NCI-H1930 (cell line): Measurements from ENCODE around the gene TCEAL9.
"Not testable (repeated sequence)": the region's sequence is repeated elsewhere in the genome, so short reads cannot be mapped to it uniquely, and the experiment has no call there.

Experiments
- DNase-seq, 2 experiments: peaks; one replicate each; lab custom pipeline; 2025; lab: John Stamatoyannopoulos, UW

Gene TCEAL9, protein sequence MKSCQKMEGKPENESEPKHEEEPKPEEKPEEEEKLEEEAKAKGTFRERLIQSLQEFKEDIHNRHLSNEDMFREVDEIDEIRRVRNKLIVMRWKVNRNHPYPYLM

DNA sequence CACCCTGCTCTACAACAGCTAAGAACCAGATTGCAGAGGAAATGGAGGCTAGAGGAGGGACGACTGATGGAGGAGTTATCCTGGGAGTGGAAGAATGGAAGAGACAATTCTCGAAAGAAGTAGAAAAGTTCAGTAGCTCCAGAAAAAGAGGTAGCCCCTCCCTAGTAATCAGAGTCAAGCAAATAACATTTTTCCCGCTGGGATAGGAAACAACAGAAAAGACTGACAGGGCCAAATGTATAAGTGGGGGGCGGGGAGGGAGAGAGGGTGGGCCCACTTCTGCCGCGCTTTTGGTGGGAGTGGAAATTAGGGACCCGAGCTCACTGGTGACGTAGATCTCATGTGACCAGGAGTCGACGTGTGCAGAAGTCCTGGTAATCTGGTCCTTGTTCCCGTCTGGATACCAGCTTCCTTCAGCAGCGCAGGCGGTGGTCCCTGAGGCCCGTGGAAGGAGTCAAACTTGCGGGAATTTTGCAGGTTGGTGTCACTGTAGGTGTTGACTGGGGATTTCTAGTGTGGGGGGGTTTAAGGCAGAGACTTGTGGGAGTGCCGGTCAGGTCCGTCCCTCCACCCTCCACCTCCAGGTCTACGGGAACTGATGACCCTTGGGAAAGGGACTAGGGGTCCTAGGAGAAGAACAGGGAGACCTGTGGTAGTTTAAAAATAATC, at the start of gene TCEAL9:
TCEAL9 (plus strand) TSS at position 377 of the 669 bp plus-strand sequence. CDS start 1,179 bp downstream, outside the sequence.
- DNase-seq = peak; percentile 13 to 34

DNA sequence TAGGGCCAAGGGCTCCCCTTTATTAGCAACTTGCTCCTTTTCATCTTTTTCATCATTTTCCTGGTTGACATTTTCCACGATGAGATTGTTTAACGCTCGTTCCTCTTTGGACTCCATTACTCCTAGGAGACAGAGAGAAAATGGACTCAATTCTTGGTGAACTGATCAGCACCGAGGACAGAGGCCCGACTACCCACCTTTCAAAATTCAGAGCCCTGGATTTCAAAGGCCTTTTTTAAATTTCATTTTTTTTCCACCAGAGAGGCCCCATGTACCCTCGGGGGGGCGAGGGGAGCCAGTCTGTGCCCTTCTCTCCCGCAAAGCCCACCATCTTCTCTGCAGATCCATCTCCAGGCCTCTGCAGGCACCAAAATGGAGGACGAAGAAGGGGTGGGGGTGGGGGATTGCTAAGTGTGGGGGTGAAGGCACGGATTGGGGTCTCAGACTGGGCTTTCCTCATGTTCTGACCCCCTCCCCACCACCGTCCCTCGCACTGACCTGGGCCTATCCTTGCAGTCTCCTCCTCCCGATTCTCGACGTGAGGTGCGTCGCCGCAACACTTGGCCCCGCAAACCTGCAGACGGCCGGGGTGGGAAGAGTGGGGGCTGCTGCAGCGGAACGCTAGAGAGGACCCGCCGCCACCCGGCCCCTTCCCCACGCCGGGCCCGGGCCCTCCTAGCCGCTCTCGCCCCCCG, 46.3 kb upstream of the TCEAL9 start:
- no peak for DNase-seq

DNA sequence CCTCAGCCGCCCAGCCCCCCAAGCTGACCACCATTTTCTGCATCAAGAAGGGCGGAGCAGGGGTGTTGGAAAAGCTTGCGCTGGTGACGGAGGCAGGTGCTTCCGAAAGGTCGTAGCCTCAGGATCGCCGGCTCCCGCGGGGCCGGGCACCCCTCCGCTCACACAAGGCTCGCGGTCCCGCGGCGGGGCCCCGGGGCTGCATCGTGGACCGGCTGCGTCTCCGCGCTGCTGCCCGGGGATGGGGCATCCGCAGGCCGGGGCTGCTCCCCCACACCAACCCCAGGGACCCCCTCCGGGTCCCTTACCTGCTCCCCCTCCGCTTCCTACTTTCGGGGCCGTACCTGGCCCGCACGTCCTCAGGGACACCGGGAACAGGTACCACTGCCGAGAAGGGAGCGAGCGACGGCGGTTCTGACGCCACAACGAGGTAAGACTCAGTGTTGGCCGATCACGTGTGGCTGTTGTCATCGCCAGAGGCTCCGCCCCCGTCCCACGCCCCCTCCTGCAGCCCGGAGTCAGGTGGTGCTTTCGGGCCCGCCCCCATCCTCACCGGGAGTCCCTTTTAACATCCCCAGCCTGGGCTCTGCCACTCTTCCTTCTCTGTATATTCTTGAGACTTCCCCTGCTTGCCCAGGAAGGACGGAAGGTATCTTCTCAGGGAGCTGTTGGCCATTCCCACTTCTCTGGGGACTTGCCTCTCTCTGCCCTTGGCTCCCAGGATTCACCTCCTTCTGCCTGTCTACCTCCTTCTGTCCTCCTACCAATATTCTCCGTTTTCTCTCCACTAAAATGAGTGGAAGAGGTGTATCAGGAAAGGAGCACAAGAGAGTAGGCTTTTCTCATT, 45.5 kb upstream of the TCEAL9 start, which contains the start of gene BEX2:
BEX2 (minus strand) TSS at position 436 of the 844 bp plus-strand sequence. CDS start 1,014 bp downstream, outside the sequence.
- peak; percentile 53 to 65 for DNase-seq

DNA sequence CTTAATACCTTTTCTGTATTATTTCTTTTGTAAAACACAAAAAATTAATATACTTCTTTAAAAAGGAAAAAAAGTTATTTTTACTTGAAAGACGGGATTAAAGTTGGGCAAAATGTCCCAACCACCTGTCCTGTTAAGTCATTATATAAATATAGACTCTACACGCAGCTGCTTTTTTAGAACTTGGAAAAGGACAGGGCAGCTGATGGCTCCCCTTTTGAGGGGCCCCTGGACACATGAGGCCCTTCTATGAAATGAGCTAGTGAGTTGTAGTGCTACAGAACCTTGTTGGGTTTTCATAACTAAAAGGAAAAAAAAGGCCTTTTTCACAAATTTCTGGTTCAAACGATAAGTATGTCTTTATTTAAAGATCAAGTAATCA, 44.9 kb upstream of the TCEAL9 start:
- DNase-seq = no peak

DNA sequence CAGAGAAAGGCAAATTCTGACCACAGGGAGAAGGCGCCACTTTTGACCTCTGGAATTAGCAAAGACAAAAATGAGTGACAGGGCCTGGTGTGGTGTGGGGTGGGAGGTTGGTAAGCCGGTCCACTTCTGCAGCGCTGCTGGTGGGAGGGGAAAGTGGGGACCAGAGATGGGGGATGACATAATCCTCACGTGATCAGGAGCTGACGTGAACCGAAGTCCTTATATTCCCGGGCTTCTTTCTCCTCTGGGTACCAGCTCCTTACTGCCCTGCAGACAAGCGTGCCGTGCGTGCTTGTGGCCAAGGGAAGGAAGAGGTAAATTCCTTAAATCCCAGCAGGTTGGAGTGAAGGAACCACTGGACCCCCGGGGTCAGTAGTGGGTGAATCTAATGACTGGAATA, 26.3 kb upstream of the TCEAL9 start, which contains the start of gene TCEAL7:
TCEAL7 (plus strand) TSS at position 249 of the 400 bp plus-strand sequence. CDS start 1,165 bp downstream, outside the sequence.
- no peak for DNase-seq

DNA sequence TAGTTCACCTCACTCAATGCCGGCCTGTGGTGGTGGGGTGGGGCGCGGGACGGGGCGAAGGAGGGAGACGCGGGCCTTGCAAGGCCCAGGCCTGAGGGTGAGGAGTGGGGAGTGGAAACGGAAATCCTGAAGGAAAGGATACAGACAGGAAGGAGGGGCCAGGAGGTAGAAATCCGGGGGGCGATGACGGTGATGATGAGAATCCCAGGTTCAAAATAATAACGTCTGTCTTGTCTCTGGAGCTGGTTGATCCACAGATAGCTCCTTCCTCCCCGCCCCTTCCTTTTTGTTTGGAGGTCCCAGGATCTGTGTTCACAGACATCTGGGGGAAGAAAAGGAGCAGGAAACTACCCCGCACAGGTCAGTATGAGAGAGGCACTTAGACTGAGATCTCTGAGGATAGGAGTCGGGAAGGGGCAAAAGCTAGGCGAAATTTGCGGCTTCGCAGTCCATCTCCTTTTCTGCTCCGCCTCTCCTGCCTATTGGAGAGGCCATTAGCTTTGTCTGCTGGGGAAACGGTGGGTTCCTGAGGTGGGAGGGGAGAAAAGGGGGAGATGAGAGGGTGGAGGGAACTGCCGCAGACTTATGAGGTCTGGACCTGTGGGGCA, 25.5 kb upstream of the TCEAL9 start:
- DNase-seq = no peak

DNA sequence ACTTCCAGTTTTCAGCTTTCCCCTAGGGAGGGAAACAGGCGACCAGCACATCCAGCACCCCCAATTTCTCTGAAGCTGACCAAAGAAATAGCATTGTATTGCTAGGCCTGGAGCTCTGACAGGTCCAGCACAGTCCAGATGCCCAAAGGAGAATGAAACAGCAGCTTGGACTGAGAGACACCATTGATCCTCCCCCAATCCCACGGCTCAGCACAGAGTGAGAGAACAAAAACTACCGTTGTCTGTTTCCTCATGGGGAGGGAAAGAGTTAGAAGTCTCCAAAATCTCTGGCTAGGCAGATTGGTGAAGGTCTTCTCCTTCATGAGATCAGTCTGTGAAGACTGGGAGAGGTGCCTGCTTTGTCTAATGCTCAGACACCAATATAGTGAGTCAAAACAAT, 17.6 kb upstream of the TCEAL9 start:
- DNase-seq = no peak

DNA sequence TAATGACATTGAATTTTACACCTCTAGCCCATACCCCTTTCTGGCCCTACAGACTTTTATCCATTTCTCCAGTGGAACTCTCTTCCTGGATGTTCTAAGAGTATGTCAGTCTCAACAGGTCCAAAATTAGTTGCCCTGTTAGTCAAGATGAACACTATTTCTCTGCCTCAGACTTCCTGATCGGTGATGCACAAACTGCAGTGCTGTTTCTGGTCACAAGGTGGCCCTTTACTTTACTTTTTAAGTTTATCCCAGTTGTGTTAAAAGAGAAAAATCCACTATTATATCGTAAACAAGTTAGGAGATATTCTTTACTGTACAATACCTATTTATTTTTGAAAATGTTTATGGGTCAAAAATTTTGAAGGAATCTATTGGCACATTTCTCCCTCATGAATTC, 13.2 kb upstream of the TCEAL9 start:
- DNase-seq = peak in 1 of 2 experiments; percentile 21

DNA sequence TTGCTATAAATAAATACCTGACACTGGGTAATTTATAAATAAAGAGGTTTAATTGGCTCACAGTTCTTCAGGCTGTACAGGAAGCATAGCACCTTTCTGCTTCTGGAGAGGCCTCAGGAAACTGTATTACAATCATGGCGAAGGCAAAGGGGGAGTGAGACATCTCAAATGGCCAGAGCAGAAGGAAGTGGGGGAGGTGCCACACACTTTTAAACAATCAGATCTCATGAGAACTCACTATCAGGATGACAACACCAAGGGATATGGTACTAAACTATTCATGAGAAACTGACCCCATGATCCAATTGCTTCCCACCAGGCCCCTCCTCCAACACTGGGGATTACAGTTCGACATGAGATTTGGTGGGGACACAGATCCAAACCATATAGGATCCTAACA, 11.7 kb upstream of the TCEAL9 start:
- no peak for DNase-seq

DNA sequence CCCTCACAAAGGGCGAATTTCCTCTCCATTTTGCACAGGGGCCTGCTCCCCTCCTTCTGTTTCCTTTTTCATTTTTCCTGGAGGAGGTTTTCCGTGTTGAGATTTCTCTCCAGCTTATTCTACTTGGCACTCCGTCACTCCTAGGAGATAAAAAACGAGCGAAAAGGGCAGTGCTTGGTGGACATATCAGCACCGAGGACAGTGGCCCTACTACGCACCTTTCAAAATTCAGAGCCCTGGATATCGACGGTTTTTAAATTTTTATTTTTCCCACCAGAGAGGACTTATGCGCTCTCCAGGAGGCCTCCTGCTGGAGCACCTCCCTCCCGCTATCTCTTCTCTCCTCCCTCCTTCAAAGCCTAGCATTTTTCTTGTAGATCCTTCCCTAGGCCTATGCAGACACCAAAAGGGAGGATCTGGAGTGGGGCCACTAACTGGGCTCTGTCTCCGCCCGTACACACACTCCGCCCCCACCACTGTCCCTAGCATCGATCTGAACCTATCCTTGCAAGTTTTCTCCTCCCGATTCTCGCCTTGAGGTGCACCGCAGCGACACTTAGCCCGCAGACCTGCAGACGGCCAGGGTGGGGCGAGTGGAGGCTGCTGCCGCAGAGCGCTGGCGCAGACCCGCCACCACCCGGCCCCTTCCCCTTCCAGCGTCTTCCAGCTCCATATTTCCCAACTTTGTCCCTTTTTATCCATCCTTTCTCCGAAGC, 8.5 kb upstream of the TCEAL9 start:
- no peak for DNase-seq

DNA sequence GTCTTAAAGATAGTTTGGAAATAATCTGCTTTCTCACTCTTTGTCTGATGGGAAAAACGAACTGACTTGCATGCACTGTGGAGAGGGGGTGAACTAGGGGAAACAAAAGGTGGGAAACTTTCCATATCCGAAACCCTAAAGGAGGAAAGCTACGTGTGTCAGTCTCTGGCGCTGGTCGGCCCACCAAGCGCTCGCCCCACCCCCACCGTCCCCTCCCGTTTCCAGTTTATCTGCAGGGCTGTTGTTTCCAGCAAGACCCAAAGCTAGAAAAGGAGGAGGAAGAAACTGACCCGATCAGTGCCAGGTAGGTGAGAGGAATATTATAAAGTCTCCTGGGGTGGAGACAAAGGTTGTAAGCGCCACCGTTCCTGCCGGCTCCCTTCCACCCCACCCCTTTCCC, 552 bp downstream of the TCEAL9 start:
- DNase-seq = no peak

DNA sequence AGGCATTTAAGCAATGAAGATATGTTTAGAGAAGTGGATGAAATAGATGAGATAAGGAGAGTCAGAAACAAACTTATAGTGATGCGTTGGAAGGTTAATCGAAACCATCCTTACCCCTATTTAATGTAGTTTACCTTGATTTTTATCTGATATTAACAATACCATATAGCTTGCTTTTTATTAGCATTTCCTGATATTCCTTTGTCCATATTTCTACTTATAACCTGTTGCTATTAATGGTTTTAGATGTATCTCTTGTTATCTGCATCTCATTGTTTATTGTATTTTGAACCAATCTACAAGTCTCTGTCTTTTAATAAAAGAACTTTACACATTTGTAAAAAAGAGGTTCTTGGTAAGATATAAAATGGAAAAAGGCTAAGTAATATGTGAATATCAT, 1.6 kb downstream of the TCEAL9 start:
- no peak for DNase-seq

DNA sequence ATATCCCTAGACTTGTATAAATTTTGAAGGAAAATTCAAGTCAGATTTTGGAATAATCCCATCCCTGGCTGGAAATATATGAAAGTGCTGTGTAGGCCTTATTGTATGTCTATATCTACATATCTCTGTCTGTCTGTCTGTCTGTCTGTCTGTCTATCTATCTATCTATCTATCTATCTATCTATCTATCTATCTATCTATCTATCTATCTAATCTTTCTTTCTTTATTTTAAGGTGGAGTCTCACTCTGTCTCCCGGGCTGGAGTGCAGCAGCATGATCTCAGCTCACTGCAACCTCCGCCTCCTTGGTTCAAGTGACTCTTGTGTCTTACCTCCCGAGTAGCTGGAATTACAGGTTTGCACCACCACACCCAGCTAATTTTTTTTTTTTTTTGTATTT, 3.3 kb downstream of the TCEAL9 start:
- DNase-seq = not testable (repeated sequence)

DNA sequence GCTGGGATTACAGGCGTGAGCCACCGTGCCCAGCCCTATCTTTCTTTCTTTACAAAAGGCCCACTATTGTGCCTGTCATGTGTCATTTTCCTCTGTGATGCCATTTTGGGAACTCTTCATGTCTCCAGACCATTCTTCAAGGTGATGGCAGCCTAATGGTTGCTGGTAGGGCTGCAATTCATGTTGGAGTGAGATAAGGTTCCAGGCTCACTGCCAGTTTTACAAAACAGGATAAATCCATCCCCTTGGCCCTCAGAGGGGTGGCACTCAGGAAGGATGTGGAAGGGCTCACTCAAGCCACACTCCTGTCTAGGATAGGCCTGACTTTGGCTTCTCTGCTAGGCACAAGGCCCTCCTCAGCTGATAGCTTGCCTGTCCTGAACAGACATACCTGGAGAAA, 3.8 kb downstream of the TCEAL9 start:
- DNase-seq = no peak

DNA sequence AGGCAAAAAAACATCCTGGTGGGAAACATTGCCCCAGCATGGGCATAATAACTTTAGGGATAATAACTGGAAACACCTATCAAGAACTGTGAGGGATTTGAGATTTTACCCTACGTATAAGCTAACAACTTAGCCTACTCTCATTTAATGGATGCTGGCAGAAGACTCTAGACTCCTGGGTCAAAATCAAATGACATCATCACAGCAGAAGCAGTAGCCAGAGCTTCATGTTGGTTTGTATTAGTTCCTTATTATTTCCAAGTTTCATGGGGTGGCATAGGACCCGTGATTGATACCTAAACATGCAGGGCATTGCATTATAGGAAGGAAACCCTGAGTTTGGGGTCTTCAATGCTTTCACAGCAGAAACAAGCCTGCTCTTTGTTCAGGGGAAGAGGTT, 4.6 kb downstream of the TCEAL9 start:
- DNase-seq = no peak

DNA sequence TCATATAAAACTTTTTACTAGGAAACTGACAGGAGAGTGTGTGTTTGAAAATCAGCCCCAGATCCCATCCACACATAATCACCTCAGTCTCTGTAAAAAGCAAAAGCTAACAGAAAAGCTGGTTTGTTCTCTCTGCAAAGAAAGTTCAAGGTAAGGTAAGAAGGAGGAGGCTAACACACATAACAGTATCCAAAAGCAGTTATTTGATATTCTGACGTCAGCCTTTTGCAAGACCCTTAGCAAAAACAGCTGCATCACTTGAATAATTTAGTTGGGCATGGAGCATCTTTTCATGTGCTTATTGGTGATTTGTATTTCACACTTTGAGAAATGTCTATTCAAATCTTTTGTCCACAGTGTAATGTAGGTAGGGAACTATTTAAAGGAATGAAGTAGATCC, 5.5 kb downstream of the TCEAL9 start:
- no peak for DNase-seq

DNA sequence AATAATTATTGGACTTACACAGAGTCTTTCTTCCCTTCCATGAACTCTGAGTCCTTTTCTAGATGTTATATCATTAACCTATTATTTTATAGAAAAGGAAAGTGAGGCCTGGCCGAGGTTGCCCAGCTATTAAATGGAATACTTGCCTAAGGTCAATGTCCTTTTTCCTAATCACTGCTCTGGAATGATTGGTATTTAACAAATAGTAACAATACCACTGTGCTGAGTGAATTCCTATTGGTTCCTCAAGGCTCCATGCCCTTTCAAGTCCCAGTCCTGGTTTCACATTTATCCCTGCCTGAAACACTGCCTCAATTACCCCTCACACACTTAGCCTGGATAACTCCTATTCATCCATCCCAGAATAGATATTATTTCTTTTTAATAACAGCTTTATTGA, 6.2 kb downstream of the TCEAL9 start:
- DNase-seq = no peak

DNA sequence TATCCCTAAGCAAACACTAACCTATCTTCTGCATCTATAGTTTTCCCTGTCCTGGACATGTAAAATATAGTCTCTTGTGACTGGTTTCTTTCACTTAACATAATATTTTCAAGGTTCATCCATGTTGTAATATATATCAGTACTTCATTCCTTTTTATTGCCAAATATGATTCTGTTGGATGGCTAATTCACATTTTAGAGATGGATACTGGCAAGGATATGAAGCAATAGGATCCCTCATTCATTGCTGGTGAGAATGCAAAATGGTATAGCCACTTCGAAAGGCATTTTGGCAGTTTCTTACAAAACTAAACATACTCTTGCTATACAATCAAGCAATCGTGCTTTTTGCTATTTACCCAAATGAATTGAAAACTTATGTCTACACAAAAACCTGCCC, 6.7 kb downstream of the TCEAL9 start:
- DNase-seq = no peak

DNA sequence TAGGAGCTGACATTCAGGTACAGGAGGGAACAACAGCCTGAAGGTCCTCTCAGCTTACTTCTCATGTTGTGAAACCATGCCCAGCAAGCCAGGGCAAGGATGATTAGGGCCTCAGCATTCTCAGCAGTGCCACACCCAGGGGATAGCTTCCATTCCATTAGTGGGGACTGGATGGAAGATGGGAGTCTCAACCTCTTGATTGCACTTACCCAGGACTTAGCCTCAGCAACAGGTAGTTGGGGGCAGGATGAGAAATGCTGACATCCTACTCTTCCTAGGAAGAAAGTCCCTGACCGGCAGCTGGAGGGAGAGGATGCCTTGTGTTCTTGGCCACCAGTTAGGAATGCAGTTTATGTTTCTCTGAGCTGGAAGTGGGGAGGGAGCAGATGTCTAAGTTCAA, 11.2 kb downstream of the TCEAL9 start:
- DNase-seq = no peak

DNA sequence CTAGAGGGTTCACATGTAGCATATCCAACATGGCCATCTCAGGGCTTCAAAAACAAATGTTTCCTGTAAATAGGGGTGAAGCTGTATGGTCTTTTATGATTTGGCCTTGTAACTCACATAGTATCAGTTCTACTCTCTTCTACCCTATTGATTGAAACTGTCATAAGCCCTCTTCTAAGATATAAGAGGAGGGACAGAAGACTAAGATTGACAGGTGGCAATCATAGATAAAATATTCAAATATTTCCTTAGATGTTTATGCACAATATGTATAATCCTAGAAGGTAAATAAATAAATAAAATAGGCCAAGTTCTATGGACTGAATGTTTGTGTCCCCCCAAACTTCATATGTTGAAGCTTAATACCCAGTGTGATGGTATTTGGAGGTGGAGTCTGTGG, 13.2 kb downstream of the TCEAL9 start:
- DNase-seq = no peak

DNA sequence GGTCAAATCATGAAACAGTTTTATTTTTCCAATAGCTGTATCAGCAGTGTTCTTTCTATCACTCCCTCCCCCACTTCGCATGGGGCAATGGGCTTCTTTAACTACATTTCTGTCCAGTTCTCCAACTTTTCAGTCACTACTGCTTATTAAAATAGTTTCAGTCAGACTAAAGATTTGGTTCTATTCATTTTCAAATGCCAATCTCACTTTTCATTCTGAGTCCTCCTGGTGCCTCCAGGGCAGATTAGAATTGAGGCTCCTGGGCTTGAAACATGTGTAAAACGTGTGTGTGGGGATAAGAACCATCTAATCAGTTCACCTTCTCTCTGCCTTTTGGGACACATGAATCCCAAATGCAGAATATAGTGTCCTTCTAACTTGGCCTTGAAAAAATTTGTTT, 16.6 kb downstream of the TCEAL9 start:
- DNase-seq = no peak
